ENCODE data around the gene CCR3.

GRCh38 chr3:46303240-46303639, 61.0 kb downstream of the CCR3 start:
- TF ChIP-seq EZH2 (IDR thresholded peaks at IDR 0.05; ENCODE audit: low read depth, unreplicated experiment) (no peak), CTCF (conservative IDR thresholded peaks at IDR 0.05; ENCODE audit: low read depth in 2 of 2) (no peak), CREB1 (CRISPR knock-in tag; IDR thresholded peaks at IDR 0.05; ENCODE audit: low read depth) (no peak), ETS1 (IDR thresholded peaks at IDR 0.05) (no peak), ZNF331 (CRISPR knock-in tag; IDR thresholded peaks at IDR 0.05; ENCODE audit: low read depth) (no peak), JUNB (IDR thresholded peaks at IDR 0.05; ENCODE audit: unreplicated experiment) (no peak)
